UCSD-AML1 (cell line): ENCODE data around the gene STRN4.

ENCODE experiments used
- DNase-seq: peaks from one replicate; lab custom pipeline; 2025; ENCODE audit not compliant: unreplicated experiment; lab: John Stamatoyannopoulos, UW

STRN4 gene

GRCh38 chr19:46744005-46744691, 2.1 kb downstream of the STRN4 start:
- DNase-seq: no peak

- DNase-seq: no peak
Measured at GRCh38 chr19:46742926-46743480, 3.2 kb downstream of the STRN4 start.

- no peak for DNase-seq
Measured at GRCh38 chr19:46741447-46741846, 4.8 kb downstream of the STRN4 start.

GRCh38 chr19:46739290-46739771, 6.9 kb downstream of the STRN4 start:
- DNase-seq: no peak

GRCh38 chr19:46737761-46738171, 8.5 kb downstream of the STRN4 start:
- DNase-seq: no peak

GRCh38 chr19:46737298-46737654, 9.0 kb downstream of the STRN4 start:
- DNase-seq: no peak

- no peak for DNase-seq
Measured at GRCh38 chr19:46736531-46737297, 9.5 kb downstream of the STRN4 start.

GRCh38 chr19:46733690-46734292, 12.5 kb downstream of the STRN4 start:
- DNase-seq: no peak

- no peak for DNase-seq
Measured at GRCh38 chr19:46732966-46733689, 13.1 kb downstream of the STRN4 start.

- no peak for DNase-seq
Measured at GRCh38 chr19:46732172-46732938, 13.9 kb downstream of the STRN4 start.

- DNase-seq: peak; percentile 64
Measured at GRCh38 chr19:46731584-46731983, 14.7 kb downstream of the STRN4 start.

GRCh38 chr19:46731007-46731501, 15.2 kb downstream of the STRN4 start:
- DNase-seq: peak; percentile 82

- DNase-seq: no peak
Measured at GRCh38 chr19:46730595-46730994, 15.7 kb downstream of the STRN4 start.

- no peak for DNase-seq
Measured at GRCh38 chr19:46730187-46730586, 16.1 kb downstream of the STRN4 start.

GRCh38 chr19:46729696-46730095, 16.6 kb downstream of the STRN4 start:
- no peak for DNase-seq

- peak; percentile 82 for DNase-seq
Measured at GRCh38 chr19:46728693-46729339, 17.4 kb downstream of the STRN4 start.

GRCh38 chr19:46728208-46728607, 18.0 kb downstream of the STRN4 start:
- no peak for DNase-seq

GRCh38 chr19:46727757-46728156, 18.5 kb downstream of the STRN4 start:
- DNase-seq: no peak

- DNase-seq: no peak
Measured at GRCh38 chr19:46726971-46727501, 19.2 kb downstream of the STRN4 start.
